ENCODE data around the gene CAMK2D.

The CAMK2D gene

DNA sequence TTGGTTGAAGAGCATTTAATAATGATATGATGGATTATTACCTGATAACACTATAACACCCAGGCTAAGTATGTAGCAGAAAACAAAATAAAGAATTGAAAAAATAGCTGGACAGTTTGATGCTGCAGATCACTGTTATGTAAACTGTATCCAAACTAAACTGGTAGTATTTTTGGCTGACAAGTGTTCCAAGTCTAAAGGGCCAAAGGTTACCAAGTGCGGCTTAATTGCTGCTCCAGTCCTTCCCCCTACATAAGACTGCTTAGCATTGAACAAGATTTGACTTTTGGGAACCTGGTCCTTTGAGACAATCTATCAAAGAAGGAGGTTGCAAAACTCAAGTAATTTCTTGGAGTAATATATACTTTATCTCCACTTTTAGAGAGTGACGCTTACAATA is 249.6 kb downstream of the CAMK2D start:
- Histone ChIP-seq H3K4me3 (ENCODE audit: low read depth in 1 of 5, low read length in 5 of 5) (no peak overlapping the region), H3K36me3 (ENCODE audit: control insufficient read depth in 5 of 5, insufficient read depth in 5 of 5, low read length in 5 of 5) (peaks cover 16 to 19% (median 16%) of the 10 kb centered on the region in 5 donors), H3K9me3 (ENCODE audit: control insufficient read depth in 5 of 5, low read length in 5 of 5) (no peaks in the 10 kb centered on the region), H3K27me3 (ENCODE audit: control insufficient read depth in 5 of 5, insufficient read depth in 4 of 5, low read length in 5 of 5) (no peaks in the 10 kb centered on the region), H3K27ac (ENCODE audit: low read depth, low read length) (no peak overlapping the region), H3K9ac (ENCODE audit: low read length in 5 of 5) (no peak overlapping the region), H3K4me1 (ENCODE audit: control insufficient read depth in 5 of 5, insufficient read depth in 5 of 5, low read length in 5 of 5) (peaks cover 0 to 6% (median 0%) of the 10 kb centered on the region in 5 donors)

DNA sequence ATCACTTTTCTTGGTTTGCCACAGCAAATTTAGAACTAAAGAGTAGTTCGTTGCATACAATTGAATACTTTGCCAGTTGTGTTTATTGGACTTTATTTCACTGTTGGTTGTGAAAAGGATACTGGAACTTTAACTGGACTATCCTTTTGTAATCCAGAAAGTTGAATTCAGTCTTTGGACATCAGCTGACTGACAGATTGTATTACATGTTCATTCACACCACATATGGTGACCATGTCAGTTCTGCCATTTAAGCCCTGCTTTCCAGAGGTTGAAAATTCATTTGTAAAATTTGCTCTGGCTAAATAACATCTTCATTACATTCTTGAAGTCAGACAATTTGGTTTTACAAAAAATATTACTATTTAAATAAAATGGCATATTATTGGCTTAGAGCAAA is 251.7 kb downstream of the CAMK2D start:
- peaks cover 16 to 21% (median 19%) of the 10 kb centered on the region in 5 donors for H3K36me3 ChIP-seq (ENCODE audit: control insufficient read depth in 5 of 5, insufficient read depth in 5 of 5, low read length in 5 of 5)
- no peak overlapping the region for H3K27ac ChIP-seq (ENCODE audit: low read depth, low read length)
- no peaks in the 10 kb centered on the region for H3K27me3 ChIP-seq (ENCODE audit: control insufficient read depth in 5 of 5, insufficient read depth in 4 of 5, low read length in 5 of 5)
- no peaks in the 10 kb centered on the region for H3K9me3 ChIP-seq (ENCODE audit: control insufficient read depth in 5 of 5, low read length in 5 of 5)
- H3K9ac ChIP-seq (ENCODE audit: low read length in 5 of 5), result no peak overlapping the region
- H3K4me1 ChIP-seq (ENCODE audit: control insufficient read depth in 5 of 5, insufficient read depth in 5 of 5, low read length in 5 of 5), result peaks cover 0 to 6% (median 0%) of the 10 kb centered on the region in 5 donors
- no peak overlapping the region for H3K4me3 ChIP-seq (ENCODE audit: low read depth in 1 of 5, low read length in 5 of 5)

DNA sequence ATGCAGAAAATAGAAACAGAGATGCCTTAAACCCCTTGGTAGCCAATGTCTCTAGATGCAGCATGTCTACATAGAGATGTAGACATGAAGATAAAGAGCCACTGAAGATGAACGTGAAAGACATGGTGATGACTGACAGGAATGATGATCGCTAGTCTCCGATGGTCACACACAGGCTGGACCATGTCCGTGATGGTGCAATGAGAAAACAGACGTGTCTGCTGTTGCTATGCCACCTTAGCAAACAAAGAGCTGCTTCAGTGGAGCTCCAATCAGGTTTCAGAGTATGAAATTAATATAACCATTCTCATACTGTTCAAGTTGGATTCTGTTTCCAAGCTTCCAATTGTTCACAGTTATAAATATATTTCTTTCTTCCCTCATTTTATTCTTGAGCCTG is 256.5 kb downstream of the CAMK2D start:
- H3K27me3 ChIP-seq (ENCODE audit: control insufficient read depth in 5 of 5, insufficient read depth in 4 of 5, low read length in 5 of 5), result no peaks in the 10 kb centered on the region
- no peak overlapping the region for H3K27ac ChIP-seq (ENCODE audit: low read depth, low read length)
- H3K36me3 ChIP-seq (ENCODE audit: control insufficient read depth in 5 of 5, insufficient read depth in 5 of 5, low read length in 5 of 5), result peaks cover 3 to 21% (median 9%) of the 10 kb centered on the region in 5 donors
- H3K9me3 ChIP-seq (ENCODE audit: control insufficient read depth in 5 of 5, low read length in 5 of 5), result no peaks in the 10 kb centered on the region
- H3K4me1 ChIP-seq (ENCODE audit: control insufficient read depth in 5 of 5, insufficient read depth in 5 of 5, low read length in 5 of 5), result no peaks in the 10 kb centered on the region
- H3K4me3 ChIP-seq (ENCODE audit: low read depth in 1 of 5, low read length in 5 of 5), result no peak overlapping the region
- no peak overlapping the region for H3K9ac ChIP-seq (ENCODE audit: low read length in 5 of 5)

DNA sequence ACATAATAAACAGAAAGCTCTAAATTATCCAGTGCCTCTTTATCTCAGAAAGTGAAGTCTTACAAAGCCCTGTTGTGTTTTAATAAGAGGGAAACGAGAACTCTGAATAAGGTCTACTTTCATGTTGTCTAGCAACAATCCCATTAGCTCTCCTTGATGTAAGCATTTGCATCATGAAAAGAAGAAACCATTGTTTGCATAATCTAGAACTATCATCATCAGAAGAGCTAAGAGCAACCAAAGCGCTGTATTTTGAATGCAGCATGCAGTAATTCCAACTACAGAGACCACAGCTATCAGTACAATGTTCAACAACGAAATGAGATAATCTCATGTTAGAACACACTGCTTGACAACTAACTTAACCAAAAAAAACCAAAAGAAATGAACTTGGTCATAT is 257.1 kb downstream of the CAMK2D start:
- Histone ChIP-seq H3K9ac (ENCODE audit: low read length in 5 of 5) (no peak overlapping the region), H3K9me3 (ENCODE audit: control insufficient read depth in 5 of 5, low read length in 5 of 5) (no peaks in the 10 kb centered on the region), H3K4me3 (ENCODE audit: low read depth in 1 of 5, low read length in 5 of 5) (no peak overlapping the region), H3K36me3 (ENCODE audit: control insufficient read depth in 5 of 5, insufficient read depth in 5 of 5, low read length in 5 of 5) (peaks cover 3 to 21% (median 9%) of the 10 kb centered on the region in 5 donors), H3K27me3 (ENCODE audit: control insufficient read depth in 5 of 5, insufficient read depth in 4 of 5, low read length in 5 of 5) (no peaks in the 10 kb centered on the region), H3K4me1 (ENCODE audit: control insufficient read depth in 5 of 5, insufficient read depth in 5 of 5, low read length in 5 of 5) (no peaks in the 10 kb centered on the region), H3K27ac (ENCODE audit: low read depth, low read length) (no peak overlapping the region)

DNA sequence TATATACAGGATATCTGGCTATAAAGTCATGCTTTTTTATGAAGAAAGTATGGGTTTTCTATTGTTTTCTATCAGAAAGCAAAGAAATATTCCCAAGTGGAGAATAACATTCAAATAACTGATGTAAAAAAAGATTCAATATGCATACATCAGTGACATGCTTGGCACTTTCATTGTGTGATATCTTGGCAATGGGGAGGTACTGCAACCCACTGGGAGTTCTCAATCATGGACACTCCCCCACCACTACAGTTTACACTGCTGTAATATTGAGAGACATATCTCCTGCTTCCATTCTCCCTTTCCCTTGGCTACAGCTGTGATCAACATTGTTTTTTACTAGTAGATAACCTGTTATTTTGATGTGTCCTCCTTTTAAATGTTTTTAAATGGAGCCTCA is 257.8 kb downstream of the CAMK2D start:
- H3K27me3 ChIP-seq (ENCODE audit: control insufficient read depth in 5 of 5, insufficient read depth in 4 of 5, low read length in 5 of 5), result no peaks in the 10 kb centered on the region
- no peak overlapping the region for H3K4me3 ChIP-seq (ENCODE audit: low read depth in 1 of 5, low read length in 5 of 5)
- H3K9me3 ChIP-seq (ENCODE audit: control insufficient read depth in 5 of 5, low read length in 5 of 5), result no peaks in the 10 kb centered on the region
- H3K36me3 ChIP-seq (ENCODE audit: control insufficient read depth in 5 of 5, insufficient read depth in 5 of 5, low read length in 5 of 5), result peaks cover 3 to 20% (median 9%) of the 10 kb centered on the region in 5 donors
- H3K9ac ChIP-seq (ENCODE audit: low read length in 5 of 5), result no peak overlapping the region
- H3K27ac ChIP-seq (ENCODE audit: low read depth, low read length), result no peak overlapping the region
- no peaks in the 10 kb centered on the region for H3K4me1 ChIP-seq (ENCODE audit: control insufficient read depth in 5 of 5, insufficient read depth in 5 of 5, low read length in 5 of 5)

- H3K36me3 ChIP-seq (ENCODE audit: control insufficient read depth in 5 of 5, insufficient read depth in 5 of 5, low read length in 5 of 5), result peaks cover 3 to 21% (median 6%) of the 10 kb centered on the region in 5 donors
- H3K27ac ChIP-seq (ENCODE audit: low read depth, low read length), result no peak overlapping the region
Measured at GRCh38 chr4:113502906-113503305, 258.6 kb downstream of the CAMK2D start.

DNA sequence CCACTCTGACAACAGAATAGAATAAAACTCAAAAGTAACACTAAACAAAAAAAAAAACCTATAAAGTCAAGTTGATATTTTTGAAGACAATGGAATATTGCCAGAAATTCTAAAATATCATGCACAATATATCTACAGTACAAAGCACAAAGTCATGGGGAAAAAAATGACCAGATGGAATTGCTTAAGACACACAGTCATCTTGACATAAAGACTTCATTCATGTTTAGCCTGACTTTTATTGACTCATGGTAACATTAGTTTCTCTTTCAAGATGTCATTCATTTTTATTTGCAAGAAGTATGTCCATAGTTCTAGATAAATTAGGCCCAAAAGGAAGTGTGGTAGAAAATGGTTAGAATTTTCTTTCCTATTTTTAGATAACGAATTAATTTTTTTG is 259.1 kb downstream of the CAMK2D start:
- Histone ChIP-seq H3K9ac (ENCODE audit: low read length in 5 of 5) (no peak overlapping the region), H3K27ac (ENCODE audit: low read depth, low read length) (no peak overlapping the region), H3K27me3 (ENCODE audit: control insufficient read depth in 5 of 5, insufficient read depth in 4 of 5, low read length in 5 of 5) (no peaks in the 10 kb centered on the region)

More at GRCh38 chr4:113502906-113503305, 258.6 kb downstream of the CAMK2D start:
- H3K9me3 ChIP-seq (ENCODE audit: control insufficient read depth in 5 of 5, low read length in 5 of 5), result no peaks in the 10 kb centered on the region
- H3K9ac ChIP-seq (ENCODE audit: low read length in 5 of 5), result no peak overlapping the region
- H3K27me3 ChIP-seq (ENCODE audit: control insufficient read depth in 5 of 5, insufficient read depth in 4 of 5, low read length in 5 of 5), result no peaks in the 10 kb centered on the region
- no peaks in the 10 kb centered on the region for H3K4me1 ChIP-seq (ENCODE audit: control insufficient read depth in 5 of 5, insufficient read depth in 5 of 5, low read length in 5 of 5)
- H3K4me3 ChIP-seq (ENCODE audit: low read depth in 1 of 5, low read length in 5 of 5), result no peak overlapping the region

GRCh38 chr4:113500424-113500823 is 261.1 kb downstream of the CAMK2D start:
- H3K36me3 ChIP-seq (ENCODE audit: control insufficient read depth in 5 of 5, insufficient read depth in 5 of 5, low read length in 5 of 5), result peaks cover 7 to 17% (median 15%) of the 10 kb centered on the region in 5 donors
- H3K9ac ChIP-seq (ENCODE audit: low read length in 5 of 5), result no peak overlapping the region
- no peak overlapping the region for H3K27ac ChIP-seq (ENCODE audit: low read depth, low read length)
- H3K4me1 ChIP-seq (ENCODE audit: control insufficient read depth in 5 of 5, insufficient read depth in 5 of 5, low read length in 5 of 5), result no peaks in the 10 kb centered on the region
- H3K9me3 ChIP-seq (ENCODE audit: control insufficient read depth in 5 of 5, low read length in 5 of 5), result no peaks in the 10 kb centered on the region
- no peak overlapping the region for H3K4me3 ChIP-seq (ENCODE audit: low read depth in 1 of 5, low read length in 5 of 5)
- no peaks in the 10 kb centered on the region for H3K27me3 ChIP-seq (ENCODE audit: control insufficient read depth in 5 of 5, insufficient read depth in 4 of 5, low read length in 5 of 5)

More for the DNA sequence above, 259.1 kb downstream of the CAMK2D start:
- H3K4me1 ChIP-seq (ENCODE audit: control insufficient read depth in 5 of 5, insufficient read depth in 5 of 5, low read length in 5 of 5), result no peaks in the 10 kb centered on the region
- peaks cover 3 to 19% (median 9%) of the 10 kb centered on the region in 5 donors for H3K36me3 ChIP-seq (ENCODE audit: control insufficient read depth in 5 of 5, insufficient read depth in 5 of 5, low read length in 5 of 5)
- no peaks in the 10 kb centered on the region for H3K9me3 ChIP-seq (ENCODE audit: control insufficient read depth in 5 of 5, low read length in 5 of 5)
- H3K4me3 ChIP-seq (ENCODE audit: low read depth in 1 of 5, low read length in 5 of 5), result no peak overlapping the region

- Histone ChIP-seq H3K9me3 (ENCODE audit: control insufficient read depth in 5 of 5, low read length in 5 of 5) (no peaks in the 10 kb centered on the region), H3K4me3 (ENCODE audit: low read depth in 1 of 5, low read length in 5 of 5) (no peak overlapping the region), H3K27me3 (ENCODE audit: control insufficient read depth in 5 of 5, insufficient read depth in 4 of 5, low read length in 5 of 5) (no peaks in the 10 kb centered on the region), H3K27ac (ENCODE audit: low read depth, low read length) (no peak overlapping the region), H3K9ac (ENCODE audit: low read length in 5 of 5) (no peak overlapping the region), H3K4me1 (ENCODE audit: control insufficient read depth in 5 of 5, insufficient read depth in 5 of 5, low read length in 5 of 5) (no peaks in the 10 kb centered on the region), H3K36me3 (ENCODE audit: control insufficient read depth in 5 of 5, insufficient read depth in 5 of 5, low read length in 5 of 5) (peaks cover 4 to 16% (median 12%) of the 10 kb centered on the region in 5 donors)
Measured at GRCh38 chr4:113499696-113500095, 261.8 kb downstream of the CAMK2D start.

GRCh38 chr4:113499166-113499565 is 262.4 kb downstream of the CAMK2D start:
- no peaks in the 10 kb centered on the region for H3K4me1 ChIP-seq (ENCODE audit: control insufficient read depth in 5 of 5, insufficient read depth in 5 of 5, low read length in 5 of 5)
- H3K36me3 ChIP-seq (ENCODE audit: control insufficient read depth in 5 of 5, insufficient read depth in 5 of 5, low read length in 5 of 5), result peaks cover 4 to 16% (median 12%) of the 10 kb centered on the region in 5 donors
- no peak overlapping the region for H3K4me3 ChIP-seq (ENCODE audit: low read depth in 1 of 5, low read length in 5 of 5)
- H3K9me3 ChIP-seq (ENCODE audit: control insufficient read depth in 5 of 5, low read length in 5 of 5), result no peaks in the 10 kb centered on the region
- H3K27ac ChIP-seq (ENCODE audit: low read depth, low read length), result no peak overlapping the region
- no peaks in the 10 kb centered on the region for H3K27me3 ChIP-seq (ENCODE audit: control insufficient read depth in 5 of 5, insufficient read depth in 4 of 5, low read length in 5 of 5)
- no peak overlapping the region for H3K9ac ChIP-seq (ENCODE audit: low read length in 5 of 5)
